ENCODE data around the gene CDH3.
A peak's percentile ranks its signal among the peaks of the same experiment; 100 is the strongest.

DNA sequence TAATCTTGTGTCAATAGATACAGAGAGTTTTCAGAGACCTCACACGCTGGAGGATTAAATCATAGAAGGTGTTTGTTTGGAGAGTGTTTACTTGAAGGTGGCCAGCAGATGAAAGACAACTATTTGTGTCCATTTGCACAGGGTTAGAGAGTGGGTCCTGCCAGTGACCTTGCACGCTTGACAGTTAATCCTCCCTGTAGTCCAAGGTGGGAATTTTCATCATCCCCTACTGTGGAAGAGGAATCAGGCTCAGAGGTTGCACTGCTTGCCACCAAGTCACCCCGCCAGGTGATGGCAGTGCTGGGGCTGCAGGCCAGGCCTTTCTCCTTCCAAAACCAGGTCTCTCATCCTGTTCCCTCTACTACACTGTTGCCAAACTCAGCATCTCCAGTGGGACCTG lies 104.3 kb downstream of the CDH3 start:
- TF ChIP-seq, protein P1, sequence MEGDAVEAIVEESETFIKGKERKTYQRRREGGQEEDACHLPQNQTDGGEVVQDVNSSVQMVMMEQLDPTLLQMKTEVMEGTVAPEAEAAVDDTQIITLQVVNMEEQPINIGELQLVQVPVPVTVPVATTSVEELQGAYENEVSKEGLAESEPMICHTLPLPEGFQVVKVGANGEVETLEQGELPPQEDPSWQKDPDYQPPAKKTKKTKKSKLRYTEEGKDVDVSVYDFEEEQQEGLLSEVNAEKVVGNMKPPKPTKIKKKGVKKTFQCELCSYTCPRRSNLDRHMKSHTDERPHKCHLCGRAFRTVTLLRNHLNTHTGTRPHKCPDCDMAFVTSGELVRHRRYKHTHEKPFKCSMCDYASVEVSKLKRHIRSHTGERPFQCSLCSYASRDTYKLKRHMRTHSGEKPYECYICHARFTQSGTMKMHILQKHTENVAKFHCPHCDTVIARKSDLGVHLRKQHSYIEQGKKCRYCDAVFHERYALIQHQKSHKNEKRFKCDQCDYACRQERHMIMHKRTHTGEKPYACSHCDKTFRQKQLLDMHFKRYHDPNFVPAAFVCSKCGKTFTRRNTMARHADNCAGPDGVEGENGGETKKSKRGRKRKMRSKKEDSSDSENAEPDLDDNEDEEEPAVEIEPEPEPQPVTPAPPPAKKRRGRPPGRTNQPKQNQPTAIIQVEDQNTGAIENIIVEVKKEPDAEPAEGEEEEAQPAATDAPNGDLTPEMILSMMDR (IDR thresholded peaks at IDR 0.05): peak in 3 of 7 experiments; percentile 9 to 21 (median 13)
- TF ChIP-seq POLR2A (IDR thresholded peaks at IDR 0.05): no peak

Measured in body of pancreas (tissue), 4 donors.